Measurements from ENCODE around the gene TTC32. TPM values are rescaled to one million over a fixed set of nuclear protein-coding genes. Genes with fewer than 3 reads are reported as not detected.

TTC32 gene
- total RNA-seq, 2 donors from 2014 or later, result 9.2 to 11.9 TPM

GRCh38 chr2:19848029-19848750 lies 53.6 kb downstream of the TTC32 start:
- H3K36me3 ChIP-seq, result no peaks in the 10 kb centered on the region
- no peaks in the 10 kb centered on the region for H3K9me3 ChIP-seq
- H3K4me1 ChIP-seq (ENCODE audit: control insufficient read depth in 1 of 2, low read depth in 2 of 2), result peaks cover 0 to 21% of the 10 kb centered on the region in 2 donors
- no peak for ATAC-seq (ENCODE audit: insufficient number of reproducible peaks, low FRiP score, low read depth)
- no peak for TF ChIP-seq CTCF (IDR thresholded peaks at IDR 0.05)
- no peak overlapping the region for H3K4me3 ChIP-seq
- H3K27me3 ChIP-seq (replicated peaks; ENCODE audit: insufficient read depth), result no peaks in the 10 kb centered on the region
- no peak overlapping the region for H3K27ac ChIP-seq
- no peak for DNase-seq (ENCODE audit: low spot score)

- TF ChIP-seq CTCF (IDR thresholded peaks at IDR 0.05), result no peak
- Histone ChIP-seq H3K36me3 (no peaks in the 10 kb centered on the region), H3K27me3 (replicated peaks; ENCODE audit: insufficient read depth) (no peaks in the 10 kb centered on the region), H3K4me3 (no peak overlapping the region), H3K9me3 (no peaks in the 10 kb centered on the region), H3K27ac (no peak overlapping the region), H3K4me1 (ENCODE audit: control insufficient read depth in 1 of 2, low read depth in 2 of 2) (peaks cover 0 to 21% of the 10 kb centered on the region in 2 donors)
- DNase-seq (ENCODE audit: low spot score) (no peak), ATAC-seq (ENCODE audit: insufficient number of reproducible peaks, low FRiP score, low read depth) (no peak)
Observed at GRCh38 chr2:19847486-19847885, 54.3 kb downstream of the TTC32 start.

Other genes starting within 250 kb of the TTC32 start
- gene WDR35, start 88.1 kb upstream of the TTC32 start, total RNA-seq, result 10 to 100 TPM in 1 of 2 donors, 1 to 10 TPM in 1; 5.1 to 14.3 TPM
- gene MATN3, start 110.7 kb upstream of the TTC32 start, total RNA-seq, result 1 to 10 TPM; 1.3 to 1.8 TPM
- 100 to 1,000 TPM; 181 to 200 TPM for gene LAPTM4A, start 149.6 kb upstream of the TTC32 start, total RNA-seq

Measured in thoracic aorta (tissue), 2 donors.